GM12891 (cell line): Measurements from ENCODE around the gene TBC1D4.

Experiments
- PAX5 ChIP-seq: IDR thresholded peaks from 2 replicates; pipeline ENCODE4 v1.6.1; 2011; ENCODE audit warnings: low read length, moderate library complexity, mild to moderate bottlenecking; ENCODE audit not compliant: insufficient read depth, severe bottlenecking
- POLR2A ChIP-seq: IDR thresholded peaks from 2 replicates; pipeline ENCODE4 v1.6.1; 2011; ENCODE audit warnings: low read depth, low read length, control low read depth
- TAF1 ChIP-seq: IDR thresholded peaks from 2 replicates; pipeline ENCODE4 v1.6.1; 2011; ENCODE audit warnings: low read depth, low read length, control low read depth

- TF ChIP-seq PAX5 = no peak
- TF ChIP-seq POLR2A = no peak
- no peak for TF ChIP-seq TAF1
These were observed 9.4 kb upstream of the TBC1D4 start for GRCh38 chr13:75491376-75491775.
